ENCODE measurements around the gene BLOC1S3. TPM values are rescaled to one million over a fixed set of nuclear protein-coding genes. Genes with fewer than 3 reads are reported as not detected.

BLOC1S3 gene
- total RNA-seq, 1 experiment from 2014 or later: 11.5 TPM

GRCh38 chr19:45144431-45145269, 33.9 kb upstream of the BLOC1S3 start:
- H3K79me2 ChIP-seq (ENCODE audit: low read depth): no peaks in the 10 kb centered on the region
- no peak for TF ChIP-seq CTCF (conservative IDR thresholded peaks at IDR 0.05)
- TF ChIP-seq EZH2 (IDR thresholded peaks at IDR 0.05; ENCODE audit: low read depth): no peak
- POLR2A ChIA-PET (ENCODE audit: unreplicated experiment): no interaction called here
- CTCF ChIA-PET: no interaction called here
- H3K4me3 ChIP-seq: no peak overlapping the region
- H3K4me1 ChIP-seq (replicated peaks; ENCODE audit: insufficient read depth): no peaks in the 10 kb centered on the region
- H3K27ac ChIP-seq: no peak overlapping the region
- H2AFZ ChIP-seq: no peak overlapping the region
- no TSS peak for BruUV-seq (replicated peaks)
- intact Hi-C loops (cut with micrococcal nuclease; ENCODE audit: unreplicated experiment): no loop called here
- no peaks in the 10 kb centered on the region for H3K27me3 ChIP-seq (ENCODE audit: insufficient read depth, low read depth)
- peaks cover 9% of the 10 kb centered on the region; the same call in 1 of the 2 replicates for H4K20me1 ChIP-seq (ENCODE audit: insufficient read depth)
- no peak for DNase-seq
- peaks cover 10% of the 10 kb centered on the region; the same call in 1 of the 2 replicates for H3F3A ChIP-seq (ENCODE audit: insufficient read depth, low read depth)
- H3K4me2 ChIP-seq: no peak overlapping the region
- H3K9me2 ChIP-seq (ENCODE audit: insufficient read depth): no peaks in the 10 kb centered on the region
- no peaks in the 10 kb centered on the region for H3K36me3 ChIP-seq (ENCODE audit: low read depth)
- H3K9me3 ChIP-seq (ENCODE audit: insufficient read depth, low read depth): no peaks in the 10 kb centered on the region

GRCh38 chr19:45145270-45146189, 33.1 kb upstream of the BLOC1S3 start:
- no peak for DNase-seq
- Histone ChIP-seq H3K4me2 (no peak overlapping the region), H3K4me3 (no peak overlapping the region), H2AFZ (no peak overlapping the region), H3K27me3 (ENCODE audit: insufficient read depth, low read depth) (no peaks in the 10 kb centered on the region), H3F3A (ENCODE audit: insufficient read depth, low read depth) (peaks cover 19% of the 10 kb centered on the region; the same call in 1 of the 2 replicates), H3K27ac (no peak overlapping the region), H3K9me2 (ENCODE audit: insufficient read depth) (no peaks in the 10 kb centered on the region), H3K79me2 (ENCODE audit: low read depth) (no peaks in the 10 kb centered on the region), H3K36me3 (ENCODE audit: low read depth) (no peaks in the 10 kb centered on the region), H4K20me1 (ENCODE audit: insufficient read depth) (peaks cover 9% of the 10 kb centered on the region), H3K4me1 (replicated peaks; ENCODE audit: insufficient read depth) (peaks cover 6% of the 10 kb centered on the region), H3K9me3 (ENCODE audit: insufficient read depth, low read depth) (no peaks in the 10 kb centered on the region)
- ChIA-PET POLR2A (ENCODE audit: unreplicated experiment) (no interaction called here), CTCF (no interaction called here)
- intact Hi-C loops (cut with micrococcal nuclease; ENCODE audit: unreplicated experiment): no loop called here
- no TSS peak for BruUV-seq (replicated peaks)
- TF ChIP-seq EZH2 (IDR thresholded peaks at IDR 0.05; ENCODE audit: low read depth) (no peak), CTCF (conservative IDR thresholded peaks at IDR 0.05) (no peak)

GRCh38 chr19:45146251-45146650, 32.3 kb upstream of the BLOC1S3 start:
- intact Hi-C loops (cut with micrococcal nuclease; ENCODE audit: unreplicated experiment): no loop called here
- H3K9me2 ChIP-seq (ENCODE audit: insufficient read depth): no peaks in the 10 kb centered on the region
- no peaks in the 10 kb centered on the region for H3K36me3 ChIP-seq (ENCODE audit: low read depth)
- H2AFZ ChIP-seq: no peak overlapping the region
- CTCF ChIA-PET: no interaction called here
- no peak overlapping the region for H3K27ac ChIP-seq
- peaks cover 12% of the 10 kb centered on the region for H4K20me1 ChIP-seq (ENCODE audit: insufficient read depth)
- DNase-seq: no peak
- no peaks in the 10 kb centered on the region for H3K9me3 ChIP-seq (ENCODE audit: insufficient read depth, low read depth)
- H3K4me1 ChIP-seq (replicated peaks; ENCODE audit: insufficient read depth): peaks cover 14% of the 10 kb centered on the region
- peaks cover 26% of the 10 kb centered on the region; the same call in 1 of the 2 replicates for H3F3A ChIP-seq (ENCODE audit: insufficient read depth, low read depth)
- POLR2A ChIA-PET (ENCODE audit: unreplicated experiment): no interaction called here
- H3K4me3 ChIP-seq: no peak overlapping the region
- H3K4me2 ChIP-seq: no peak overlapping the region
- H3K79me2 ChIP-seq (ENCODE audit: low read depth): no peaks in the 10 kb centered on the region
- BruUV-seq (replicated peaks): no TSS peak
- H3K27me3 ChIP-seq (ENCODE audit: insufficient read depth, low read depth): no peaks in the 10 kb centered on the region
- TF ChIP-seq EZH2 (IDR thresholded peaks at IDR 0.05; ENCODE audit: low read depth) (no peak), CTCF (conservative IDR thresholded peaks at IDR 0.05) (no peak)
